ENCODE measurements around the gene ENDOU.
"Not testable (repeated sequence)": the region's sequence is repeated elsewhere in the genome, so short reads cannot be mapped to it uniquely, and the experiment has no call there.

Gene ENDOU

DNA sequence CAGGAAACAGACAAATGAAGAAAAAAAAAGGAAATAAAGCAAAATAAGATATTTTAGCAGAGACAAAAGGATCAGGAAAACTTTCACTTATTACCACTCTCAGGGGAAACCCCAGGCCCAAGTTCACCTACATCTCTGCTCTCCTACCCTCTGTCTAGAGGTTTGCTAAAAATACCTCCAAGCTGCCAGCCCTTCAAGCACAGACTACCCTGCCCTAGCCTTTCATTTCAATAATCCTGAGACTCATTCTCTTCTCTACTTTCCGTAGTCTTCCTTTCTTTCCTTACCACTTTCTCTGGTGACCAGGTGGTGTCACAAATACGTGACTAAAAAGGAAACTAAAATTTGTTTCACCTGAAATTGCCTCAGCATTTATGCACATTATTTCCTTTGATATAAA lies 53.2 kb downstream of the ENDOU start:
- no peak for DNase-seq

DNA sequence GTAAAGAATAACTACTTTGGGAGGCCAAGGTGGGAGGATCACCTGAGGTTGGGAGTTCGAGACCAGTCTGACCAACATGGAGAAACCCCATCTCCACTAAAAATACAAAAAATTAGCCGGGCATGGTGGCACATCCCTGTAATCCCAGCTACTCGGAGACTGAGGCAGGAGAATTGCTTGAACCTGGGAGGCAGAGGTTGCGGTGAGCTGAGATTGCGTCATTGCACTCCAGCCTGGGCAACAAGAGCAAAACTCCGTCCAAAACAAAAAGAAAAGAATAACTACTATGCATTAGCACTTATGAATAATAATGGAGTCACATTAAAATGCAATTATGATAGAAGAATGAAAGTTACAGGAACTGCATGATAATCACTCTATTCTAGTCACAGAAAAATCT lies 57.4 kb downstream of the ENDOU start:
- not testable (repeated sequence) for DNase-seq
